Adrenal gland (tissue), 12 donors: Measurements from ENCODE around the gene PKNOX2. TPM values are rescaled to one million over a fixed set of nuclear protein-coding genes. Genes with fewer than 3 reads are reported as not detected.

Experiments
- DNase-seq, 7 donors: peaks; one replicate each; pipeline ENCODE4 v3.0.0-alpha.2; 2019 to 2020
- H3K27ac ChIP-seq, 5 donors: fragments of 200-600 bp; sonication (generic) in 4 of 5; 1 replicate in 3 of 5; 2 replicates in 2 of 5; pipeline versions ENCODE4 v1.5.1 to v1.8.0; 2016 to 2020; ENCODE audit warnings: mild to moderate bottlenecking in 1 of 5
- H3K27me3 ChIP-seq: fragments of 200-600 bp; 2 replicates; pipeline ENCODE4 v1.8.0; 2021
- H3K36me3 ChIP-seq, 2 donors: fragments of 200-600 bp; replicated peaks in 1 of 2; 1 replicate in 1 of 2; 2 replicates in 1 of 2; pipeline versions ENCODE4 v1.5.1 to v1.8.0; 2018 to 2022
- H3K4me1 ChIP-seq, 2 donors: fragments of 200-600 bp; replicated peaks in 1 of 2; 1 replicate in 1 of 2; 2 replicates in 1 of 2; pipeline versions ENCODE4 v1.5.1 to v1.8.0; 2018 to 2021
- H3K4me3 ChIP-seq, 4 donors: fragments of 200-600 bp; sonication (generic) in 3 of 4; one replicate each; pipeline ENCODE4 v1.5.1; 2016 to 2018
- H3K9me3 ChIP-seq, 3 donors: fragments of 200-600 bp; sonication (generic) in 1 of 3; replicated peaks in 1 of 3; 1 replicate in 2 of 3; 2 replicates in 1 of 3; pipeline versions ENCODE4 v1.5.1 to v1.8.0; 2016 to 2021
- CTCF ChIP-seq, 6 experiments: fragments of 450-650 bp in 4 of 6; fragments of 200-600 bp in 2 of 6; sonication (generic) in 1 of 6; IDR thresholded peaks; 1 replicate in 5 of 6; 2 replicates in 1 of 6; pipeline versions ENCODE4 v1.5.1 to v1.8.0; 2016 to 2021; ENCODE audit warnings: antibody characterized with exemption in 6 of 6, mild to moderate bottlenecking in 2 of 6, moderate library complexity in 1 of 6
- POLR2A ChIP-seq, 2 donors: fragments of 450-650 bp; IDR thresholded peaks; one replicate each; pipeline ENCODE4 v1.6.1; 2017; ENCODE audit warnings: antibody characterized with exemption in 2 of 2, mild to moderate bottlenecking in 2 of 2, moderate library complexity in 1 of 2
- WGBS, 4 donors: extraction: QIAGEN DNeasy Blood & Tissue Kit in 2 of 4; methylation state at CpG; one replicate each; pipeline versions ENCODE4 v1.1.5 to v1.1.7; 2013 to 2017; 5-methylcytosine and 5-hydroxymethylcytosine counted together
- intact Hi-C, 2 donors: fragments of 100-400 bp; cut with DNase I; formaldehyde crosslinking; loops; one replicate each; pipeline versions ENCODE4 v1.14.1 to v1.15.0; 2022 to 2023
- polyA plus RNA-seq, 3 donors: library from polyadenylated mRNA; stranded (reverse); fragments of 200-250 nt in 2 of 3; fragments of 350-450 nt in 1 of 3; fragmentation: Illumina TruSeq in 1 of 3; extraction: RNeasy Lipid Tissue Mini Kit (QIAGEN cat#74804) in 1 of 3; gene quantifications; one replicate each; pipeline ENCODE4 v1.2.3, GENCODE V29; 2013 to 2014
- total RNA-seq, 9 donors: library from RNA; depleted of rRNA in 4 of 9; stranded (reverse); fragments of >200 nt in 4 of 9; fragments of 120-200 nt in 1 of 9; fragmentation: NEBNext Ultra II Directional in 1 of 9; extraction: Animal tissue kit (Norgen Biotek cat#: 25700) in 1 of 9; gene quantifications; one replicate each; pipeline versions ENCODE4 v1.1.0 to v1.2.4, GENCODE V29; 2013 to 2023
- donor health status: healthy with polysubstance abuse.
- donor health status: Bipolar disorder and iron deficiency.
- donor health status: DM: yes; HTN: yes; CAD: no.
- donor health status: DM: no; HTN: no; CAD: no.
- donor health status: DM: no; HTN: no; CAD: no.
- donor health status: DM: yes; HTN: yes; CAD: no.

PKNOX2 gene
- total and polyA plus RNA-seq, 12 donors: 1.2 to 34.7 (median 3.1) TPM

DNA sequence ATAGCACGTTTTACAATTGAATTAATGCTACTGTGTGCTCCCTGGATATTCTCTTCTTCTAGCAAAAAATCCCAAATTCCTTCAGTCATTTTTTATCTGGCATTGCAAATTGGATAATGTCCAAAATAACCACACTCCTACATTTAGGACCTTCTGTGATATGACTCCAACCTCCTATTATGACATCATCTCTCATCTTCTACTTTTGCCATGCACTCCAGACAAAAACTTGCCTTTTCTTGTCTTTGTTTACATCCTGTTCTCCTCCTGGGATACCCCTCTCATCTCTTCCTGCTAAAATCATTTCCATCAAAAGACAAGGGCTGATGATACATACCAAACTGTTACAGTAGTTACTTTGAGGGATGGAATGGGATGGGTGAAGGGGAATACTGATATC, 32.5 kb upstream of the PKNOX2 start:
- TF ChIP-seq POLR2A (IDR thresholded peaks at IDR 0.05) (no peak), CTCF (IDR thresholded peaks at IDR 0.05) (no peak)
- intact Hi-C loops: no loop called here
- WGBS, 4 donors: 52 to 73% (median 69%) methylated on average over 1 of the region's 1 CpG

GRCh38 chr11:125132596-125132995, 32.0 kb upstream of the PKNOX2 start:
- intact Hi-C loops: no loop called here
- H3K9me3 ChIP-seq: no peaks in the 10 kb centered on the region
- no peaks in the 10 kb centered on the region for H3K4me1 ChIP-seq
- no peak overlapping the region for H3K4me3 ChIP-seq
- H3K27ac ChIP-seq: no peak overlapping the region
- no peaks in the 10 kb centered on the region for H3K36me3 ChIP-seq
- no peaks in the 10 kb centered on the region for H3K27me3 ChIP-seq
- 80 to 89% (median 85%) methylated on average over 7 of the region's 7 CpGs for WGBS, 4 donors
- no peak for TF ChIP-seq CTCF (IDR thresholded peaks at IDR 0.05)
- DNase-seq: no peak

More for the DNA sequence above, 32.5 kb upstream of the PKNOX2 start:
- Histone ChIP-seq H3K27me3 (no peaks in the 10 kb centered on the region), H3K4me3 (no peak overlapping the region), H3K4me1 (no peaks in the 10 kb centered on the region), H3K36me3 (no peaks in the 10 kb centered on the region), H3K27ac (no peak overlapping the region), H3K9me3 (no peaks in the 10 kb centered on the region)
- no peak for DNase-seq

GRCh38 chr11:125136001-125136400, 28.6 kb upstream of the PKNOX2 start:
- intact Hi-C loops: no loop called here
- Histone ChIP-seq H3K27ac (no peak overlapping the region), H3K36me3 (no peaks in the 10 kb centered on the region), H3K27me3 (no peaks in the 10 kb centered on the region), H3K4me3 (no peak overlapping the region), H3K9me3 (no peaks in the 10 kb centered on the region), H3K4me1 (peaks cover 0 to 2% of the 10 kb centered on the region in 2 donors)
- TF ChIP-seq CTCF (IDR thresholded peaks at IDR 0.05) (no peak), POLR2A (IDR thresholded peaks at IDR 0.05) (no peak)
- DNase-seq: peak in 1 of 7 donors; percentile 24

DNA sequence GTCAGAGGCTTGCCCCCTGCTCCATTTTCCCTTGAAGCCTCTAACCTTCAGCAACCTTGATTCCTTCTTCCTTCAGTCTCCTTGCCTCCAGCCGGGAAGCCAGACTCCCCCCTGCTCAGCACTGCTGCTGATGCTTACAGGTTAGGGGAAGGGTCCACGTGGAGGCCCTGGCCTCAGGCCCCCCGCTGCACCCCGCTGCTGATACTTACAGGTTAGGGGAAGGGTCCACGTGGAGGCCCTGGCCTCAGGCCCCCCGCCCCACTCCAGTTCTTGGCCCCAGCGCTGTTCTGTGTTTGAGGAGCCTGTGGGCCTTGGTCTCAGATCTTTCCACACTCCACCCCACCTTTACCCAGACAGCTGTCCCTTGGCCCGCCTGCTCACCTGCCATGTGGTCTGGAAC, 25.6 kb upstream of the PKNOX2 start:
- Histone ChIP-seq H3K4me3 (no peak overlapping the region), H3K4me1 (peaks cover 0 to 10% of the 10 kb centered on the region in 2 donors), H3K36me3 (no peaks in the 10 kb centered on the region), H3K27ac (no peak overlapping the region), H3K27me3 (no peaks in the 10 kb centered on the region), H3K9me3 (no peaks in the 10 kb centered on the region)
- intact Hi-C loops: no loop called here
- DNase-seq: no peak
- WGBS, 4 donors: 72 to 96% (median 87%) methylated on average over 8 of the region's 8 CpGs
- no peak for TF ChIP-seq POLR2A (IDR thresholded peaks at IDR 0.05)
- TF ChIP-seq CTCF (IDR thresholded peaks at IDR 0.05): no peak
